A172 (cell line): ENCODE data around the gene ICE2. TPM values are rescaled to one million over a fixed set of nuclear protein-coding genes. Genes with fewer than 3 reads are reported as not detected.

ENCODE experiments used
- DNase-seq: peaks from one replicate; pipeline ENCODE4 v3.0.0-alpha.2; 2015; ENCODE audit warnings: low spot score
- total RNA-seq: library from RNA; depleted of rRNA; stranded (reverse); fragments of >200 nt; shearing (Covaris generic); gene quantifications from 2 replicates; pipeline ENCODE4 v1.2.3, GENCODE V29; 2014

Gene ICE2
- total RNA-seq, 1 experiment from 2014 or later = 31.9 TPM

GRCh38 chr15:60390231-60390630, 88.7 kb downstream of the ICE2 start:
- DNase-seq = no peak

DNA sequence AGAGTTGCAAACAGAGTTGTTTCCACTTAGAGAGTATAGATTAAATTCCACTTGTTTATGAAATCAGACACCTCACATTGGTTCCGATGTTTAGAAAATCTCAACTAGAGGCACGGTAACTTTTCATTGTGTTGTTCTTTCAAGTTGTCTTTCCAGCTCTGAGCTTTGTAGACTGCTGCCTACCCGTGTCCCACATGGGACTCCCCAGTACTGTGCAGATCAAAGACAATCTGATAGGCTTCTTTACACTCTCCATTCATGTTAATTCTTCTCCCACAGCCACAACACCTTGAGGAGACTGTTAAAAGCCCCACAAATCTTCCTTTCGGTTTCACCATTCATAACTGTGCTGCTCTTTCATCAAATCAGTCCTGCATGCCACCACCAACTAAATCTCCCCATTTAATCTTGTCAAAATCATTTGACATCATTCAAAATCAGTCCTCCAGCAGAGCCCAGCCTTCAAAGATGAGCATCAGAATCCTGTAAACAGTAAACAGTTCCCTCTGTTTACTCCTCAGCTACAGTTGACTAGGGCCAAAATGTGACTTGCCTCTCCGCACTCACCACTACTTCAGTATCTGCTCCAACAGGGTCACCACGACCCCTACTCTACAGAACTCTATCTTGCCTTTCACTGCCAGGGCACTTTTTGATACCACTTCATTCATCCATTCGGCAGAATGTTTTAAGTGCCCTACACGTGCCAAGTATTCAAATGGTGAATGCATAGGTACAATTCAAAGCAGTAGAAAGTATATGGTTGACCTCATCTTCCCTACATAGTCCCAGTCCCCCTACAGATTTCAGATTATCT, 89.5 kb downstream of the ICE2 start:
- DNase-seq = no peak

- DNase-seq = no peak
Measured at GRCh38 chr15:60387321-60387720, 91.6 kb downstream of the ICE2 start.

DNA sequence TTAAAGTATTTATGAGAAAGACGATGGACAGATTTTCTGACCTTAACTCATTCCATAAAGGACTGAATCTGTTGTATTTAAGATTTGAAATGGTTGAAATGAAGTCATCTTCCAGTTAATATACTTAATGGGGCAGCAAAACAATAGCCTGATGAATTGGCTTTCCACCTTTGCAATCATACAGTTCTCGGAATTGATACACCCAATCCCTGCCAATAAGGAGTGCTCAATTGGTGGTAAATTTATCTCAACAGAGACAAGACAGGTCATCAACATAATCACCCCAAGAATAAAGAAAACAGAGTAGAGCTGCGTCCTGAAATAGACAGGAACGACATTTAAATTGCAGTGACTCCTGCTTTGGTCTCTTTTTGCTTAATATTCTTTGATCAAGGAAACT, 92.3 kb downstream of the ICE2 start:
- no peak for DNase-seq

DNA sequence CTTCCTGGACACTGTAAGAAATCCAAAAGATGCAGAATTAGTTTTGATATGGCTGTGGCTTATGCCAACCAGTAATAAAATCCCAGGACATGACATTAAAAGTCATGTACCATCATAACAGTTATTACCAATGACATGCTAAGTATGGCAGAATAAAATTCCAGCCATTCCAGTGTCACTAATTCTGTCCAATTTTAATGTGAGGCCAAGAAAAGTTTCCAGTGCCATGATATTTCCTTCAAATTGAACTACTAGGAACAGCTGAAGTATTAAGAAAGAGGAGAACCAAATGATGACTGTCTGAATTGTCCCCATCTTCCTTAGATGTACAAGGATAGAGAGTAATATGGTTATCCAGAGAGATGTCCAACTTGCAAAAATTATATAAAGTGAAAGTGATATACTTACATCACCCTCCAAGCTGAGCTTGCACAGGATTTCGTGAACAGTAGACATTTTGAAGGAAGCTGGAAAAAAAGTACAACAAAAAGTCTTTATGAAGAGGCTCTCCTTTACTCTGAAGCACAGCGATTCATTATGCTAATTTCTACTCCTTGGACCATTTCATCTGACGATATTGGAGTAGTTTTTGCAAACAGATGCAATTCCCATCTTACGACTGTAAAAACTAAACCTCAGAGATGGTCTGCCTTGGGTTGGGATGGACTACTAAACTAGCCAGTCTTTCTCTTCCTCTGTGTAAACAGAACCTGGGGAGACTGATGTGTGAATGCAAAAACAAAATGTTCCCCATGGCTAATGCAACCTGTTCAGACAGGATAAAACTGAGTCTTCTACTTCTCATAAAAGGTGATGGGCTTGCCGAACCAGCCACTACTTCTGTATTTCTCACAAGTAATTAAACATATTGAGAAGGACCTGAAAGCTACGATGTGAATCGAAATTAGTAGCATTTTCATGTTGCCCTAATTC, 93.1 kb downstream of the ICE2 start:
- no peak for DNase-seq

DNA sequence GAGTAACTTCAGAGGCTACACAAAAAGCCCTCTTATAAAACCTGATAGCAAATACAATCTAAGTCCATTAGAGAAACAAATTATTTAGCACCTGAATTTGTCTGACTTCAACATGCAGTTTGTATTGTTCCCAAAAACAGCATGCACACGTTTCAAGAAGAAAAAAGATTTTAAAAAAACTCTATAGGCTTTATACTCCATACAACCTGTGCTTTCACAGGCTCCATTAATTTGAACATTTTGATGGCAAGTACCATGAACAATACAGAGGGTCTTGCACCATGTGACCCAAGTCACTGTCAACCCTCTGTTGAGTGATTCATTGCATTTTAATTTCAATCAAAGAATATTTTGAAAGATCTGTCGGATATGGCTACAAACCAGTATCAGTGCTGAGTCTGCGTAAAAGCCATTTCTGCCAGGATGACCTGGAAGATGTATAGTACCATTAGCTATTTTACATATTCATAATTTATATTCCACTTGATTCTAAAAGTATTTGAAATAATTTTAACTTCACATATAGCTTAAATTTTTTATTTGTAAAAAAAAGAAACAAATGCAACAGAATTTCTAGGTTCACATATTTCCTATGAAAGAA, 94.3 kb downstream of the ICE2 start:
- no peak for DNase-seq

GRCh38 chr15:60384053-60384452, 94.9 kb downstream of the ICE2 start:
- DNase-seq = no peak

DNA sequence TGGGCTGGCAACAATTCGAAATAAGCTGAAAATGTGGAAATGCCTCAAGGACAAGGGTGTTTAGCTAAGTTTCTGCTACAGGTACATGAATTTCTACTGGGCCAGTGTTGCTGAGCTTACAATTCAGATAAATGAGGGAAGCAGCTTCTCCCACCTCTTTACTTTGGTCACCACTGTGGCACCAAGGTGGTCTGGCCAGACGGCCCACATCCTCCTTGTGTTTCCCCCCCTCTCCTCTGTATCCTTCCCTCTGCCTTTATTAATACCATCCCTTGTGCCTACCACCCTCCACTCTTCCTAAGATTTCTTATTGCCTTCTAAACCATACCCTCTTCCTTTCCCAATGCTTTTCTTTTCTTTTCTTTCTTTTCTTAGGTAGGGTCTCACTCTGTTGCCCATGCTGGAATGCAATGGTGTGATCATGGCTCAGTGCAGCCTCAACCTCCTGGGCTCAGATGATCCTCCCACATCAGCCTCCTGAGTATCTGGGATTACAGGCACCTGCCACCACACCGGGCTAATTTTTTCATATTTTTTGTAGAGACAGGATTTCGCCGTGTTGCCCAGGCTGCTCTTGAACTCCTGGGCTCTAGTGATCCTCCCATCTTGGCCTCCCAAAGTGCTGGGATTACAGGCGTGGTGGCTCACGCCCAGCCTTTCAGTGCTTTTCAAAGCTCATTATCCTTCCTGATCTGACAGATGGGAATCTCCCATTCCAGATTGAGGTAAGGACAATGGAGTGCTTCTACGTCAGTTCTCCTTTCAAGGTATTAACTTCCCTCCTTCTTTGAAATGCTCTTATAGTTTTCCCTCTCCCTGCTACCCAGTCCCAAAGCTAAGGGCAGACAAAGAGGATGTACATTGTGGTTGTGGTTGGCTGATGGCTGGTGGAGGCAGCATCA, 95.9 kb downstream of the ICE2 start:
- peak; percentile 10 for DNase-seq

DNA sequence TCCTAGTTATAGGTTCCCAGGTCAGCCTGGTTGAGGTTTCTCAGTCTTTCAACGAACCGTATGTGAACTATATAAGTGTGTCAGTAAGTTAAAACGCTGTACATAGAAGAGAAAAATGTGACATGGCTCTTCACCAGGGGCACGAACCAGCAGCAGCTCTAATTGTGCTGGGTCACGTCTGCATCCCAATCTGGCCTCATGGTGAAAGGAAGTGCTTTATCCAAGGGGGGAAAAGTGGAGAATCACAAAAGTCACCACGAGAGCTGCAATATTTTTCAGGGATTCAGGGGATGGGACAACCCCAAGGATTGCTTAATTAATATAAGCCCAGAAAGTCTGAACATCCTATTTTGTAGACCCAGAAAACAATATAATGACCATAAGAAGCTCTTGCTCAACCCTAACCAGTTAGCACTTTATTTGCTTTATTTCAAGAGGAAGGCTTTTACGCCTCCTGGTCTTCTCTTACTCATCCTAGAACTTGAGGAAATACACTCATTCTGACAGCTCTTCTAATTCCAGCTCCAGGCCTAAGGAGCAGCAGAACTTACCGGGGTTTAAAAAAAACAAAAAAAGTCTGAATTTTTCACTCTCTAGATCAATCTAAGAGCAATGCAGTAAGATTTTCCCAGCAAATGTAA, 97.7 kb downstream of the ICE2 start:
- DNase-seq = peak; percentile 38

DNA sequence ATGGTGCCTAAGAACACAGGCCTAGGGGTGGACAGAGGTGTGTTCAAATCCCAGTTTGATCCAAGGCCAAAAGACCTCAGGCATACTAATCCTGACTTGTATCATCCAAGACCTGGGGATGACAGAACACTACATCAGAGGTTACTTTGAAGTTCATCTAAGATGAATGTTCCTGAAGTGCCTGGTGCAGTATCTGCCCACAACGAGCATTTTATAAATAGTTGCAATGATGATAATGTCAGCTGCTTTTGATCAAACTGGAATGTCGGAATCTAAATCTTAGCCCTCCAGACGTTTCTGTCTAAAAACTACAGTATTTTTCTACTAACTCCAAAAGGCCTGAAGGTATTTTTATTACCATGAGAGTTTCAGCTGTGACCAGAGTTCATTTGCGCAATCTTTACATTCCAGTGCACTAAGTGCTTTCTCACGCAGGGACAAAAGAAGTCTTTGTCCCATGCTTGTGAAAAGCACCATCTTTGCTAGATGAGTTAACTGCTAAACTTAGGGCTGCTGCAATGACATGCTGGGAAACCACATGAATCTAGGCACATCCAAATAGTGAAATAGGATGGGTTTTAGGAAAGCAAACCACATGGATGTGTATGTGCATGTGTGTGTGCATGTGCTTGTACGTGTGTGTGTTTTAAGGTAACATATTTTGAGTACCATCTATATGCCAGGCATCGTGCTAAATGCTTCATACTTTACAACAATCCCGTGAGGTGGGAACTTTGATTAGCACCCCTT, 99.2 kb downstream of the ICE2 start:
- DNase-seq = peak; percentile 97

- no peak for DNase-seq
Measured at GRCh38 chr15:60379185-60379524, 99.8 kb downstream of the ICE2 start.

GRCh38 chr15:60376677-60377095, 102.3 kb downstream of the ICE2 start:
- DNase-seq = no peak

DNA sequence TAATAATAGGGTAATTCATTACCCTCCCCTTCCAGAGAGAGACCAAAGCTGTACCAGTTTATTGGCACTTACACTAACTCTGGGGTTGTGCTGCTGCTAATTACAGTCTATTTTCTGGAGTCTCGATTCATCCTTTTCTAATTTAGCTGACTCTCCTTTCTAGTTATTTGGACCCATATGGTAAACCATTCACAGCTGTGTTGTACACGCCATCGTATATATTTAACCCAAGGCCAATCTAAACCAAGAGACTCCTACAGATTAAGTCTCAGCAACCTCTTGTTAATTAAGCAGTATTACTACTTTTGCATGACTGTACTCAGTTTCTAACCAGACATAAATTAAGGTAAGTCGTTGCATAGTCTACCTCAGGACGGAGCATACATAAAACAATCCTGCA, 103.6 kb downstream of the ICE2 start:
- DNase-seq = no peak

DNA sequence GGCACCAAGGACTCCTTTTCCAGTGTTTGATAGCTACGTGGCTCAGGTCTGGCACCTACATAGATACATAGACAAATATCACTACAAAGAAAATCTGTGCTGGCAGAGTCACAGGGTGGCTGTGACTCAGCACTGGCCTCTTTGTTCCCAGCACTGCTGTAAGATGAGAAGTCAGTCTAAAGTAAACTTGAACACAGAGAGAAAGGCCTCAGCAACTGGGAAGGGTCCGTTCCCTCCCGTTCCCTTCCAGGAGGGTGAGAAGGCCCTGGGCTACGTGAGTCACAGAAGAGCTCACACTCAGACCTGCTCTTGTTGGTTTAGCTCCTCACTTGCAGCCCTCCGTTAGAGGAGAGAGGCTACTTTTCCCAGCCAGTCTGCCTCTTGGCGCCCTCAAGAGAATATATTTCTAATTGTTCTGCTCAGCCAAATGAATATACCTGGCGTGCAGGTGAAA, 104.3 kb downstream of the ICE2 start:
- peak; percentile 96 for DNase-seq

DNA sequence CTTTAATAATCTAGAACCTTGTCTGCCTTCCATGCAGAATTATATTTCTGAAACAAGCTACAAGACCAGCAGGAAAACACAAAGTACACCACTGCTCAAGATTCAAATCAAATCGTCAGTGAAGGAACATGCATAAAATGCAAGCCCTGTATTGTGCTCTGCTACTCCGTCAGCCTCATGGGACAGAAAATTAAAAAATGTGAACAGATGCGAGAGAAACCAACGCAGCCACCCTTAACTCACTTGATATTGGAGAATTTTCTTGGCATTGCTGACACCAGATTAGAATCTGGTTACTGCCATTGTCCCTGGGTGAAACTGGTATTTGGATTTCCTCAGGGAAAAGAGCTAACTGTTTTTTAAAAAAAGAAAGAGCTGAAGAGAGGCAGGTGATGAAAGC, 104.7 kb downstream of the ICE2 start:
- no peak for DNase-seq

DNA sequence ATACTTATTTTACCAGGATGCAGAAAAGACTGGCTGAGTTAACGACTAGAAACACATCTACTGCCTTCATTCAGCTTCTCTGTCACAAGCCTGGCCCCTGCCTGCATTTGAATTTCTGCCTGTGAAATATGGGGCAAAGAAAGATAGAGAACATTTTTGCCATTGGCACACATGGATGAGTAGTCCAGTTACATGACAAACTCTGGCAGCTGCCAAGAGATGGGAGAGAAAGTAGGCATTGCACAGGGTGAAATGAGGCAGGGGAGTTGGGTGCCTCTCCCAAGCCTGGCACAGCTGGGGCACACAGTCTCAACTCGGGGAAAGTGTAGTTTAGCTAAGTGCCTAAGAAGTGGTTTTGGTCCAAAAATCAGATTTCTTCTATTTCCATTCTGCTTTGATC, 105.2 kb downstream of the ICE2 start:
- peak; percentile 5 for DNase-seq

DNA sequence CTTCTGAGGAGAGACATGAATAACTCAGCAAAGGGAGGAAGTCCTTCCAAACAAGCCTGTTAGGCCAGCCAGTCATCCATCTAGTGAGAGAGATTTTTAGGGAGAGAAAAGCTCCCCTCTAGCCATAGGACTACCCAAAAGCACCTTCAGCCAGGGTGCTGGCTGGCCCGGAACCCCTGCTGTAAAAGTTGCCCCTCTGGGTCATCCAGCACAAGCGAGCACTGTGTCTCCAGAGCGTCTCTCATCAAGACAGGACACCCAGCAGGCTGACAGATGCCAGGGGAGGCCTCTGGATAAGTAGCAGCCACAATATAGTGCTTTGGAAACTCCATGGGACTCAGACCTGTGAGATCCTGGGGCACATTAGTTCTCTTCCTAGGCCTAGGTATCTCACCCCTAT, 105.6 kb downstream of the ICE2 start:
- peak; percentile 18 for DNase-seq

DNA sequence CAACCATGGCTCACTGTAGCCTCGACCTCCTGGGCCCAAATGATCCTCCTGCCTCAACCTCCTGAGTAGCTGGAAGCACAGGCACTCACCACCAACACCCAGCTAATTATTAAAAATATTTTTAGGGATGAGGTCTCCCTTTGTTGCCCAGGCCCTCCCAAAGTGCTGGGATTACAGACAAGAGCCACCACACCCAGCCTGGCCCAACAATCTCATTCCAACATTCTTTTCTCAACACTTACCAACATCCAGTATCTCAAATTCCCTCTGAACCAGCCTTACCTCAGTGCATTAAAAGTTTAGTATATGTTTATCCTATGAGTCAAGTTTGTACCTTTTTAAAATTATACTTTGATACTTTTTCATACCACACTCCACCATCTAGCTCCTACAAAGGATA, 106.2 kb downstream of the ICE2 start:
- DNase-seq = peak; percentile 49

- DNase-seq = no peak
Measured at GRCh38 chr15:60372227-60372626, 106.7 kb downstream of the ICE2 start.
